Endothelial cell of umbilical vein (primary cell): ENCODE data around the gene TOLLIP. TPM values are rescaled to one million over a fixed set of nuclear protein-coding genes. Genes with fewer than 3 reads are reported as not detected.

ENCODE experiments used
- BruUV-seq: library from RNA; stranded (reverse); fragments of 400-500 nt; replicated peaks from 2 replicates; lab custom pipeline; 2021; lab: Mats Ljungman, UMichigan
- CTCF ChIA-PET: fragments of 300-600, 350-600 bp; sonication (Branson Sonifier 250); formaldehyde crosslinking; loops from one replicate; lab custom pipeline; 2021; ENCODE audit warnings: antibody characterized with exemption, inconsistent platforms; lab: Charles Lee
- POLR2A ChIA-PET: fragments of 300-600, 350-600 bp; sonication (Branson Sonifier 250); formaldehyde crosslinking; loops from one replicate; lab custom pipeline; 2021; ENCODE audit warnings: antibody characterized with exemption, inconsistent platforms; lab: Charles Lee
- DNase-seq: peaks from one replicate; pipeline ENCODE4 v3.0.0-alpha.2; 2011; ENCODE audit warnings: low read depth, low spot score
- FAIRE-seq: peaks from 2 replicates; lab custom pipeline; 2011; peaks lifted over from hg19 to GRCh38; lab: Jason Lieb, UNC
- H2AFZ ChIP-seq: 2 replicates; pipeline ENCODE4 v1.6.0; 2012; ENCODE audit warnings: low read depth, low read length, control low read depth, inconsistent platforms
- H3K27ac ChIP-seq: 2 replicates; pipeline ENCODE4 v1.5.1; 2011; ENCODE audit warnings: low read depth, mild to moderate bottlenecking, control low read depth, low read length, moderate library complexity; ENCODE audit not compliant: insufficient read depth
- H3K27me3 ChIP-seq, 2 experiments: 2 replicates each; pipeline versions ENCODE4 v1.6.0 to v1.6.1; 2011; ENCODE audit warnings: low read length in 2 of 2, mixed read lengths in 1 of 2; ENCODE audit not compliant: control insufficient read depth in 2 of 2, insufficient read depth in 2 of 2
- H3K36me3 ChIP-seq, 2 experiments: 2 replicates in 1 of 2; 3 replicates in 1 of 2; pipeline ENCODE4 v1.5.1; 2011; ENCODE audit warnings: low read length in 2 of 2, mild to moderate bottlenecking in 1 of 2, moderate library complexity in 1 of 2; ENCODE audit not compliant: control insufficient read depth in 2 of 2, insufficient read depth in 2 of 2; ENCODE audit errors: extremely low read depth in 1 of 2
- H3K4me1 ChIP-seq: 3 replicates; pipeline ENCODE4 v1.5.1; 2011; ENCODE audit warnings: mild to moderate bottlenecking, low read length; ENCODE audit not compliant: control insufficient read depth, insufficient read depth; ENCODE audit errors: extremely low read depth
- H3K4me2 ChIP-seq: 2 replicates; pipeline ENCODE4 v1.6.1; 2011; ENCODE audit warnings: low read length, control low read depth, mixed read lengths; ENCODE audit not compliant: insufficient read depth
- H3K4me3 ChIP-seq, 3 experiments: fragments of 200-600 bp in 1 of 3; sonication (generic), shearing (Covaris generic) in 1 of 3; replicated peaks in 1 of 3; 2 replicates each; pipeline ENCODE4 v1.5.1; 2011 to 2016; ENCODE audit warnings: control low read depth in 3 of 3, low read length in 3 of 3, mild to moderate bottlenecking in 2 of 3, inconsistent platforms in 1 of 3, low read depth in 1 of 3, moderate library complexity in 1 of 3; ENCODE audit not compliant: insufficient read depth in 1 of 3
- H3K79me2 ChIP-seq: 2 replicates; pipeline ENCODE4 v1.6.0; 2012; ENCODE audit warnings: low read length, inconsistent platforms; ENCODE audit not compliant: control insufficient read depth, insufficient read depth
- H3K9ac ChIP-seq: replicated peaks from 2 replicates; pipeline ENCODE3; 2011; ENCODE audit warnings: low read length, control low read depth; ENCODE audit not compliant: insufficient read depth; ENCODE audit errors: extremely low read depth
- H3K9me1 ChIP-seq: replicated peaks from 3 replicates; pipeline ENCODE4 v1.6.0; 2011; ENCODE audit warnings: mild to moderate bottlenecking, low read length; ENCODE audit not compliant: control insufficient read depth, insufficient read depth; ENCODE audit errors: extremely low read depth
- H3K9me3 ChIP-seq: replicated peaks from 2 replicates; pipeline ENCODE4 v1.5.1; 2012; ENCODE audit warnings: low read length, inconsistent platforms; ENCODE audit not compliant: control insufficient read depth, insufficient read depth
- H4K20me1 ChIP-seq: replicated peaks from 2 replicates; pipeline ENCODE3; 2011; ENCODE audit warnings: mild to moderate bottlenecking, low read length; ENCODE audit not compliant: control insufficient read depth, insufficient read depth; ENCODE audit errors: extremely low read depth
- EZH2 ChIP-seq: IDR thresholded peaks from 2 replicates; pipeline ENCODE4 v1.6.1; 2012; ENCODE audit warnings: borderline replicate concordance, low read depth, mild to moderate bottlenecking, moderate library complexity, low read length, inconsistent platforms; ENCODE audit not compliant: severe bottlenecking
- FOS ChIP-seq: IDR thresholded peaks from 2 replicates; pipeline ENCODE4 v1.6.1; 2011; ENCODE audit warnings: mild to moderate bottlenecking, low read length, moderate library complexity, borderline replicate concordance; ENCODE audit not compliant: insufficient read depth
- GATA2 ChIP-seq: IDR thresholded peaks from 2 replicates; pipeline ENCODE4 v1.7.0; 2011; ENCODE audit warnings: low read depth, mild to moderate bottlenecking, moderate library complexity, mixed read lengths, low read length; ENCODE audit not compliant: insufficient read length, insufficient read depth
- JUN ChIP-seq: IDR thresholded peaks from 2 replicates; pipeline ENCODE4 v1.6.1; 2011; ENCODE audit warnings: borderline replicate concordance, low read depth; ENCODE audit not compliant: insufficient read length, insufficient read depth
- MYC ChIP-seq: IDR thresholded peaks from one replicate; pipeline ENCODE4 v1.6.1; 2011; ENCODE audit warnings: mild to moderate bottlenecking, low read depth, low read length
- POLR2A ChIP-seq: IDR thresholded peaks from 2 replicates; pipeline ENCODE4 v1.6.1; 2012; ENCODE audit warnings: low read depth, mild to moderate bottlenecking, control low read depth, low read length
- POLR2AphosphoS5 ChIP-seq: IDR thresholded peaks from 2 replicates; pipeline ENCODE4 v1.6.1; 2012; ENCODE audit warnings: low read depth, mild to moderate bottlenecking, control low read depth, low read length, moderate library complexity; ENCODE audit not compliant: insufficient read depth
- dilution Hi-C: fragments of 300-500 bp; cut with MboI; formaldehyde crosslinking; loops from one replicate; pipeline ENCODE4 v1.15.0; 2019; ENCODE audit warnings: low sequenced_read_pairs; ENCODE audit not compliant: extremely low pct_ligation_motif_present
- intact Hi-C: fragments of 100-400 bp; cut with micrococcal nuclease; formaldehyde crosslinking; loops from one replicate; pipeline ENCODE4 v1.10.0; 2022
- polyA plus RNA-seq, 4 experiments: library from polyadenylated mRNA; depleted of rRNA in 3 of 4; stranded (reverse) in 3 of 4; unstranded in 1 of 4; fragments of >200 nt; gene quantifications; 2 replicates each; pipeline versions ENCODE4 v1.2.1 to v1.2.3, GENCODE V29; 2011 to 2012; ENCODE audit warnings: missing spikeins in 1 of 4
- total RNA-seq: library from RNA; stranded (reverse); gene quantifications from 2 replicates; pipeline ENCODE4 v1.2.3, GENCODE V29; 2021
- TF ChIP-seq, protein P1 (sequence below), 2 donors: IDR thresholded peaks; 1 replicate in 1 of 2; 2 replicates in 1 of 2; pipeline ENCODE4 v1.5.1; 2011; ENCODE audit warnings: low read length in 2 of 2, mild to moderate bottlenecking in 2 of 2, moderate library complexity in 2 of 2, control low read depth in 1 of 2, inconsistent platforms in 1 of 2, low read depth in 1 of 2; ENCODE audit not compliant: insufficient read depth in 1 of 2; ENCODE audit errors: extremely low read depth in 1 of 2
- TF ChIP-seq, protein P2 (sequence below): IDR thresholded peaks from 2 replicates; pipeline ENCODE4 v1.6.1; 2011; ENCODE audit not compliant: insufficient read depth, insufficient read length

Gene TOLLIP
- total and polyA plus RNA-seq, 2 donors (not counting 3 experiments of a cell fraction or from before 2014, with no cell fraction given) = 49.6 to 64.8 TPM

GRCh38 chr11:1271927-1272326 lies 37.5 kb downstream of the TOLLIP start:
- CTCF ChIA-PET = no interaction called here
- FAIRE-seq (no peak), DNase-seq (no peak)
- POLR2A ChIA-PET = no interaction called here
- Histone ChIP-seq H4K20me1 (no peaks in the 10 kb centered on the region), H3K4me3 (no peak overlapping the region), H3K27ac (no peak overlapping the region), H3K36me3 (peaks cover 0 to 13% of the 10 kb centered on the region in 2 experiments), H3K79me2 (no peaks in the 10 kb centered on the region), H2AFZ (no peak overlapping the region), H3K9me3 (no peaks in the 10 kb centered on the region), H3K9me1 (no peaks in the 10 kb centered on the region), H3K4me2 (no peak overlapping the region), H3K9ac (no peak overlapping the region), H3K4me1 (no peaks in the 10 kb centered on the region), H3K27me3 (no peaks in the 10 kb centered on the region)
- dilution Hi-C loops = no loop called here
- BruUV-seq = no TSS peak
- no peak for TF ChIP-seq POLR2AphosphoS5
- TF ChIP-seq FOS = no peak
- no peak for TF ChIP-seq GATA2
- TF ChIP-seq EZH2 = no peak
- TF ChIP-seq, protein P1, sequence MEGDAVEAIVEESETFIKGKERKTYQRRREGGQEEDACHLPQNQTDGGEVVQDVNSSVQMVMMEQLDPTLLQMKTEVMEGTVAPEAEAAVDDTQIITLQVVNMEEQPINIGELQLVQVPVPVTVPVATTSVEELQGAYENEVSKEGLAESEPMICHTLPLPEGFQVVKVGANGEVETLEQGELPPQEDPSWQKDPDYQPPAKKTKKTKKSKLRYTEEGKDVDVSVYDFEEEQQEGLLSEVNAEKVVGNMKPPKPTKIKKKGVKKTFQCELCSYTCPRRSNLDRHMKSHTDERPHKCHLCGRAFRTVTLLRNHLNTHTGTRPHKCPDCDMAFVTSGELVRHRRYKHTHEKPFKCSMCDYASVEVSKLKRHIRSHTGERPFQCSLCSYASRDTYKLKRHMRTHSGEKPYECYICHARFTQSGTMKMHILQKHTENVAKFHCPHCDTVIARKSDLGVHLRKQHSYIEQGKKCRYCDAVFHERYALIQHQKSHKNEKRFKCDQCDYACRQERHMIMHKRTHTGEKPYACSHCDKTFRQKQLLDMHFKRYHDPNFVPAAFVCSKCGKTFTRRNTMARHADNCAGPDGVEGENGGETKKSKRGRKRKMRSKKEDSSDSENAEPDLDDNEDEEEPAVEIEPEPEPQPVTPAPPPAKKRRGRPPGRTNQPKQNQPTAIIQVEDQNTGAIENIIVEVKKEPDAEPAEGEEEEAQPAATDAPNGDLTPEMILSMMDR (IDR thresholded peaks at IDR 0.05; ENCODE audit: extremely low read depth in 1 of 2, insufficient read depth in 1 of 2, low read depth in 1 of 2, low read length in 2 of 2) = no peak
- no peak for TF ChIP-seq MYC
- TF ChIP-seq POLR2A = no peak
- no peak for TF ChIP-seq JUN
- TF ChIP-seq, protein P2, sequence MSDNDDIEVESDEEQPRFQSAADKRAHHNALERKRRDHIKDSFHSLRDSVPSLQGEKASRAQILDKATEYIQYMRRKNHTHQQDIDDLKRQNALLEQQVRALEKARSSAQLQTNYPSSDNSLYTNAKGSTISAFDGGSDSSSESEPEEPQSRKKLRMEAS = no peak
- intact Hi-C loops = no loop called here
